Testis (tissue), 3 donors: Measurements from ENCODE around the gene RABIF. TPM values are rescaled to one million over a fixed set of nuclear protein-coding genes. Genes with fewer than 3 reads are reported as not detected.

Experiments
- DNase-seq: peaks from one replicate; pipeline ENCODE4 v3.0.0-alpha.2; 2019
- H3K27ac ChIP-seq, 2 donors: fragments of 200-600 bp; sonication (generic); one replicate each; pipeline ENCODE4 v1.5.1; 2019
- H3K27me3 ChIP-seq: fragments of 200-600 bp; sonication (generic); one replicate; pipeline ENCODE4 v1.5.1; 2019
- H3K36me3 ChIP-seq: fragments of 200-600 bp; sonication (generic); one replicate; pipeline ENCODE4 v1.5.1; 2017; ENCODE audit warnings: low read depth; ENCODE audit errors: missing control alignments
- H3K4me1 ChIP-seq: fragments of 200-600 bp; sonication (generic); one replicate; pipeline ENCODE4 v1.5.1; 2019
- H3K4me3 ChIP-seq, 2 donors: fragments of 200-600 bp; sonication (generic); one replicate each; pipeline ENCODE4 v1.5.1; 2017 to 2019
- H3K9me3 ChIP-seq: fragments of 200-600 bp; sonication (generic); one replicate; pipeline ENCODE4 v1.5.1; 2017
- CTCF ChIP-seq, 3 experiments: fragments of 450-650 bp in 2 of 3; fragments of 200-600 bp in 1 of 3; sonication (generic) in 1 of 3; IDR thresholded peaks; one replicate each; pipeline ENCODE4 v1.5.1; 2016 to 2019; ENCODE audit warnings: antibody characterized with exemption in 3 of 3, mild to moderate bottlenecking in 2 of 3, moderate library complexity in 1 of 3
- POLR2A ChIP-seq: fragments of 450-650 bp; IDR thresholded peaks from one replicate; pipeline ENCODE4 v1.6.1; 2017; ENCODE audit warnings: antibody characterized with exemption, mild to moderate bottlenecking, moderate library complexity
- WGBS, 2 donors: methylation state at CpG; one replicate each; pipeline ENCODE4 v1.1.5; 2018; 5-methylcytosine and 5-hydroxymethylcytosine counted together
- intact Hi-C: fragments of 100-400 bp; cut with DNase I; formaldehyde crosslinking; loops from one replicate; pipeline ENCODE4 v1.15.1; 2023; ENCODE audit warnings: low total_unique reads
- polyA plus RNA-seq: library from polyadenylated mRNA; stranded (reverse); fragments of 350-450 nt; fragmentation: Illumina TruSeq; extraction: RNeasy Lipid Tissue Mini Kit (QIAGEN cat#74804); gene quantifications from one replicate; pipeline ENCODE4 v1.2.3, GENCODE V29; 2014; ENCODE audit warnings: low read depth, low replicate concordance; ENCODE audit not compliant: insufficient read depth
- total RNA-seq, 2 donors: library from RNA; depleted of rRNA; stranded (reverse); fragments of >200 nt; gene quantifications; one replicate each; pipeline ENCODE4 v1.2.3, GENCODE V29; 2016

The RABIF gene
- total and polyA plus RNA-seq, 3 donors from 2014 or later = 19.1 to 35.2 (median 19.5) TPM

- Histone ChIP-seq H3K9me3 (no peaks in the 10 kb centered on the region), H3K36me3 (no peaks in the 10 kb centered on the region), H3K4me3 (no peak overlapping the region), H3K27ac (no peak overlapping the region), H3K27me3 (no peaks in the 10 kb centered on the region), H3K4me1 (no peaks in the 10 kb centered on the region)
- intact Hi-C loops = no loop called here
- no peak for DNase-seq
- no peak for TF ChIP-seq CTCF (IDR thresholded peaks at IDR 0.05)
- TF ChIP-seq POLR2A = no peak
These were observed 8.9 kb downstream of the RABIF start for GRCh38 chr1:202880062-202880461.

- Histone ChIP-seq H3K27me3 (no peaks in the 10 kb centered on the region), H3K36me3 (no peaks in the 10 kb centered on the region), H3K4me1 (no peaks in the 10 kb centered on the region), H3K9me3 (no peaks in the 10 kb centered on the region), H3K4me3 (no peak overlapping the region), H3K27ac (no peak overlapping the region)
- intact Hi-C loops = no loop called here
- TF ChIP-seq CTCF (IDR thresholded peaks at IDR 0.05) (no peak), POLR2A (no peak)
- WGBS, 2 donors = 92 to 94% methylated on average over 1 of the region's 1 CpG
- DNase-seq = no peak
These were observed 9.8 kb downstream of the RABIF start for GRCh38 chr1:202879128-202879527.

- H3K9me3 ChIP-seq = no peaks in the 10 kb centered on the region
- no peak overlapping the region for H3K27ac ChIP-seq
- no peak for DNase-seq
- no peak overlapping the region for H3K4me3 ChIP-seq
- no peaks in the 10 kb centered on the region for H3K36me3 ChIP-seq
- WGBS, 2 donors = 90% methylated on average over 4 of the region's 4 CpGs
- intact Hi-C loops = no loop called here
- no peaks in the 10 kb centered on the region for H3K27me3 ChIP-seq
- no peaks in the 10 kb centered on the region for H3K4me1 ChIP-seq
- TF ChIP-seq POLR2A = no peak
- no peak for TF ChIP-seq CTCF (IDR thresholded peaks at IDR 0.05)
These were observed 15.9 kb downstream of the RABIF start for GRCh38 chr1:202873026-202873425.

GRCh38 chr1:202871367-202871766 lies 17.6 kb downstream of the RABIF start:
- Histone ChIP-seq H3K4me1 (no peaks in the 10 kb centered on the region), H3K27ac (no peak overlapping the region), H3K27me3 (no peaks in the 10 kb centered on the region), H3K9me3 (no peaks in the 10 kb centered on the region), H3K36me3 (no peaks in the 10 kb centered on the region), H3K4me3 (no peak overlapping the region)
- WGBS, 2 donors = 83 to 86% methylated on average over 4 of the region's 4 CpGs
- intact Hi-C loops = no loop called here
- no peak for DNase-seq
- TF ChIP-seq POLR2A = no peak
- TF ChIP-seq CTCF (IDR thresholded peaks at IDR 0.05) = no peak

- H3K36me3 ChIP-seq = no peaks in the 10 kb centered on the region
- peaks cover 7% of the 10 kb centered on the region for H3K4me1 ChIP-seq
- intact Hi-C loops = no loop called here
- WGBS, 2 donors = 66 to 77% methylated on average over 5 of the region's 5 CpGs
- TF ChIP-seq POLR2A = no peak
- no peak for TF ChIP-seq CTCF (IDR thresholded peaks at IDR 0.05)
- no peaks in the 10 kb centered on the region for H3K27me3 ChIP-seq
- H3K27ac ChIP-seq = no peak overlapping the region
- no peaks in the 10 kb centered on the region for H3K9me3 ChIP-seq
- no peak for DNase-seq
- no peak overlapping the region for H3K4me3 ChIP-seq
These were observed 26.0 kb downstream of the RABIF start for GRCh38 chr1:202862679-202863560.
